M059J (cell line): ENCODE data around the gene POLN. TPM values are rescaled to one million over a fixed set of nuclear protein-coding genes. Genes with fewer than 3 reads are reported as not detected.
A peak's percentile ranks its signal among the peaks of the same experiment; 100 is the strongest.

ENCODE experiments used
- DNase-seq: peaks from one replicate; pipeline ENCODE4 v3.0.0-alpha.2; 2012; ENCODE audit warnings: low read depth
- total RNA-seq: library from RNA; depleted of rRNA; stranded (reverse); fragments of >200 nt; shearing (Covaris generic); gene quantifications from 2 replicates; pipeline ENCODE4 v1.2.3, GENCODE V29; 2014

Gene POLN
- total RNA-seq, 1 experiment from 2014 or later: 0.44 TPM

DNA sequence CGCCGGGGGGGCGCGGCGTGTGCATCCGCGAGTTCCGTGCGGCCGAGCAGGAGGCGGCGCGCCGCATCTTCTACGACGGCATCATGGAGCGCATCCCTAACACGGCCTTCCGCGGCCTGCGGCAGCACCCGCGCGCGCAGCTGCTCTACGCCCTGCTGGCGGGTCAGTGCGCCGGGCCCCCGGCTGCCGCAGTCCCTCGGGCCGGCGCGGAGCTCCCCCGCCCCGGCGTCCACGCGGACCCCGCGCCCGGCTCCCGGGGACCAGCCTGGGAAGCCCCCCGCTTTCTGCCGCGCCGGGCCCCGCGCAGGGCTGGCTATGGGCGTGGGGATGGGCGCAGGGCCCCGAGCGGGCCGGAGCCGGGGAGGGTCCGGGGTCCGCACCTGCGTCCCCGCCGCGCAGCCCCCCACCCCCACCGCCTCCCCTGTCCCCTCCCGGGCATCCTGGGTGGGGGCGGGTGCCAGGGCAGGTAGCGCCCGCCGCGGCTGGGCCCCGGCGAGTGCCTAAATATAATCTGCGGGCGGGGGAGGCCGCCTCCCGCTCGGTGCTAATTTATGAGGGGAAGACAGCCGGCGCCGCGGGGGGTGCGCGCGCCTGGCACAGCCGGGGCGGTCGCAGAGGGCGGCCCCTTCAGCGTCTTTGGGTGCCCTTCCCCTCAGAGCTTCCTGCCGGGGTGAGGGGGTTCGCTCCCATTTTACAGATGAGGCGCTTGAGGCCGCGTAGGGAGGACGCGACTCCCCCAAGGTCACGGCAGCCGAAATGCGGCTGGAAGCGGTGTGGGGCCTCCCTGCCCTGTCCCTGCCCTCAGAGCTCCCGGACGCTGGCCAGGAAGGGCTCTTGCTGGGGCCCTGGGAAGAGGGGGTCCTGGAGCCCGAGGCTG, 182.0 kb downstream of the POLN start:
- DNase-seq: no peak

DNA sequence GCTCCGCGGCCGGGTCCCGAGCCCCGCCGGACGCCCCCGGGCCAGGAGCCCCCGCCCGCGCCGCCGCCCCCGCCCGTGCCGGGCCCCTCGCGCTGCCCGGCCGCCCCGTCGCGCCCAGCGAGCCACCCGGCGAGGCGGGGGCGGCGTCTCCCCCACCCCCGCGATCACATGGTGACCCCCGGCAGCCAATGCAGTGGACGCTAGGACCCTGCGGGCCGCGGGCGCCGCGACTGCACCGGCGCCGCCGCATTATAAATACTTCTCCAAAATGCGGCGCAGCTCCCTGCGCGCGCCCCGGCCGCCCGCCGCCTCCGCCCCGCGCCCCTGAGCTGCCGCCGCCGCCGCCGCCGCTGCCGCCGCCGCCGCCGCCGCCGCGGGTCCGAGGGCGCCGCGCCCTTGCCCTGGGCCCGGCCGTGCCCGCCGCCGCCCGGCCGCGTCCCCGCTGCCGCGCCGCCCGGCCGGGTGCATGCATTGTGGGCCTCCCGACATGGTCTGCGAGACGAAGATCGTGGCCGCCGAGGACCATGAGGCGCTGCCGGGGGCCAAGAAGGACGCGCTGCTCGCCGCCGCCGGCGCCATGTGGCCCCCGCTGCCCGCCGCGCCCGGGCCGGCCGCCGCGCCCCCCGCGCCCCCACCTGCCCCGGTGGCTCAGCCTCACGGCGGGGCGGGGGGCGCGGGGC, 182.7 kb downstream of the POLN start, which contains the start of gene NAT8L:
TSS of gene NAT8L (plus strand) at position 282 of the 680 bp plus-strand sequence. CDS start at position 467, 185 bp downstream.
- DNase-seq: no peak

DNA sequence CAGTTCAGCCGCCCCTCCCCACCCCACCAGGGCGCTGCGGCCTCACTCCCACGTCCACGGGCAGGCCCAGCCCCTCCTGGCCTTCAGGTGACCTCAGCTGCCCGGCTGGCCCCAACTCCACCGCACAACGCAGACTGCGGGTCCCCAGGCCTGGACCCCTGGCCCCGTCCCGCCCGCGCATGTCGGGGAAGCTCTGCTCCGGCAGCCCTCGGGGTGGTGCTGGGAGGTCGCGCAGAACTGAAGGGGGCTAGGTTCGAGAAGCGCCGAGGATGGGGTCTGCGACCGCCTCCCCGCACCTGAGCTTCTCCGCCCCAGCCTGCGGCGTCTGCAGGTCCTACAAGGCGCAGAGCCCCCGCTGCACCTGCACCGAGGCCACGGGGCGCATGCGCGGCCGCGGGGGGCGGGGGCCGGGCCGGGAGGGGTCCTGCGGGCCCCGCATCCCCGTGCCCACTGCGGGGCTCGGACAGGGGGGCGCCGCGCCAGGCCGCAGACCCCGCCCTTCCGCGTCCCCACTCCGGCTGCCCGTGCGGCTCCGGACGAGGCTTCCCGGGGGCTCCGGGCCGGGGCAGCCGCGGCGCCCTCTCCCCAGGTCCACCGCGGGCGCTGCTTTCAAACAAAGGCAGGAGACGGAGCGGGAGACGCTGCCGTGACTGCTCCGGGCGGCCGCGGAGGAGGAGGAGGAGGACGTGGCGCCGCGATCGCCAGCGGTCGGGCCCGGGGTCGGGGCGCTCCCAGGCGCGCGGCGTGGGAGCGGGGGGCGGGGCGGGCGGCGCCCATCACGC, 183.5 kb downstream of the POLN start:
- no peak for DNase-seq

DNA sequence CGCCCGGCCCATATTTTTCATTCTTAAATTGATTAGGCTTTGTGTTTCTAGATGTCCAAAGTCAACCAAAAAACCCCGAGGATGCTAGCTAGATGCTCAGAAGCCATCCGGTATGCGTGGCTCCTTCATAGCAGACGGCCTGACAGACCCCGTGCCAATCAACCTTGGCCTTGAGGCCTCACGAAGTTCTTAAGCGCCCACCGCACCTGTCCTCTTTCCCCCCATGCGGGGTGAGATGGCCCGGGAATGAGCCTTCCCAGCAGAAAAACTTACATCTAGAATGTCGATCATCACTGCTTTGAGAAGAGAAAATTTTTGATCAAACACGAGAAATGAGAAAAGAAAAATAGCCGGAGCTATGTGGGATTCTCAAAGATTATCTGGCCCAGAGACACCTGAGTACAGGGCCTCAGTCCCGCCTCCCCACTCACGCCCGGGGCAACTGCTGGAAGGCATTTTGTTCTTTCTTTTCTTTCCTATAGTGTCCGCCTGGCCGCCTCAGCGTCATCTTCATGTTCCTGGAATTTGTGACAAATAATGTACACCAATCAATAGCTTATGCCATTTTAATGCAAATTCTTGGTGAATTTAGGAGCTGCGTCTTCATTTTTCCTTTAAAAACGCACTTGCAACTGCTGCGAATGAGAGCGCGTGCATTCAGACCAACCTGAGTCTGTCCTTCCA, 184.4 kb downstream of the POLN start:
- no peak for DNase-seq

DNA sequence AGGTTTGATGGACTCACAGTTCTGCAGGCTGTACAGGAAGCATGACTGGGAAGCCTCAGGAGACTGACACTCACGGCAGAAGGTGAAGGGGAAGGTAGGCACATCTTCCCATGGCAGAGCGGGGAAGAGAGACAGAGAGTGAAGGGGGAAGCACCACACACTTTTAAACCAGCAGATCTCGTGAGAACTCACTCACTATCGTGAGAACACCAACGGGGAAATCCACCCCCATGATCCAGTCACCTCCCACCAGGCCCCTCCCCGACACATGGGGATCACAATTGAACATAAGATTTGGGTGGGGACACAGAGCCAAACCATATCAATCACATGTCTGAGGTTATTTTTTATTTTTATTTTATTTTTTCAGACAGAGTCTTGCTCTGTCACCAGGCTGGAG, 187.7 kb downstream of the POLN start:
- DNase-seq: no peak

DNA sequence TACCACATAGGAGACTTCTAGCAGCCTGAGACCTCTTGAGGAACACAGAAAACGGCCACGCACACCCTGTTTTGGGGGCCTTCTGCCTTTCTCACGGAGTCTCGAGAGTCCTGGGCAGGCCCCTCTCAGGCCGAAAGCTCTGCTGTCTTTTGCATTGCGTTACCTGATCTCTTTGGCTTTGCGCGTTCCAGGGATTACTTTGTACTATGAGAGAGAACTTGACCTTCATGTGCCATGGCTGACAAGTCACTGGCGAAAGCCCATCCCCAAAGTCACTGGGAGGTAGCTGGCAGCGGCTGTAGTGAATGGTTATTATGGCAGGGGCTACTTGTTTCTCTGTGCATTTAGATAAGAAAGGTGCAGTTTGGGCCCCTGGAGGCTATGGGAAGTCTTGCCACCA, 190.8 kb downstream of the POLN start:
- no peak for DNase-seq

DNA sequence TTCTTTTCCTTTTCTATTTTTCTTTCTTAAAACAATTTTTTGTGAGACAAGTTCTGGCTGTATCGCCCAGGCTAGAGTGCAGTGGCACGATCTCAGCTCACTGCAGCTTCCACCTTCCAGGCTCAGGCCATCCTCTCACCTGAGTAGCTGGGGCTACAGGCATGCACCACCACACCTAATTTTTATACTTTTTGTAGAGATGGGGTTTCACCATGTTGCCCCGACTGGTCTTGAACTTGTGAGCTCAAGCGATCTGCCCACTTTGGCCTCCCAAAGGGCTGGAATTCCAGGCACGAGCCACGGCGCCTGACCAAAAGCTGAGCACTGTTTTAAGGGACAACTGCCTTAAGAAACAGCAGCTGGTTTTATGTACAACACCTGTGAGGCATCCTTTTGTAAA, 192.1 kb downstream of the POLN start:
- no peak for DNase-seq

DNA sequence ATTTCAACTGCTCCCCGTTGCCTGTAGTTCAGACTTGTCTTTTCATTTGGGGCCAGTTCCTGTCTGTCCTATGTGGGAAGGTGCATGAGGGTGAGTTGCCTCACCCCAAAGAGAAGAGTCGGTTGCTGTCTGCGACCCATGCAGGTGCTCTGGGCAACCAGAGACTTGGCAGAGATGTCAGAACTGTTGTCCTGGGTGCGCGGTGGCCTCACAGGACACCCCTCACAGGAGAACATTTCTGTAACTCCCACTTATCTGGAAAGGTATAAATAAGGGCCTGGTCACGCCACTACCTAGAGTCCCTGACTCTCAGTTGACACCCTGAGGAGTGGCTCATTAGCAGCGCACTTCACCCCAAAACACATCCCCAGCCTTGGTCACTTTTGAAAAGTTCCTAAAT, 192.5 kb downstream of the POLN start:
- no peak for DNase-seq

DNA sequence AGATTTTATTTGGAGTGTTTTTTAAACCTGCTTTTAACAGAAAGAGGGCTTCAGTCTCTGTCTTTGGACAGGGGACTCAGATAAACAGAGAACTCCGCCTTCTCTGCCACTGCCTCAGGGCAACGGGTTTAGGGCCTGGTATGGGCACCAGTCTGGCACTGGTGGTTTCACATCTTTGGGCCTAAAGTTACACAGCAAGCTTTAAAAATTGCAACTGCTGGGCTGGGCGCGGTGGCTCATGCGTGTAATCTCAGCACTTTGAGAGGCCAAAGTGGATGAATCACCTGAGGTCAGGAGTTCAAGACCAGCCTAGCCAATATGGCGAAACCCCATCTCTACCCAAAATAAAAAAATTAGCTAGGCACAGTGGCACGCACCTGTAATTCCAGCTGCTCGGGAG, 193.1 kb downstream of the POLN start:
- DNase-seq: peak; percentile 77

DNA sequence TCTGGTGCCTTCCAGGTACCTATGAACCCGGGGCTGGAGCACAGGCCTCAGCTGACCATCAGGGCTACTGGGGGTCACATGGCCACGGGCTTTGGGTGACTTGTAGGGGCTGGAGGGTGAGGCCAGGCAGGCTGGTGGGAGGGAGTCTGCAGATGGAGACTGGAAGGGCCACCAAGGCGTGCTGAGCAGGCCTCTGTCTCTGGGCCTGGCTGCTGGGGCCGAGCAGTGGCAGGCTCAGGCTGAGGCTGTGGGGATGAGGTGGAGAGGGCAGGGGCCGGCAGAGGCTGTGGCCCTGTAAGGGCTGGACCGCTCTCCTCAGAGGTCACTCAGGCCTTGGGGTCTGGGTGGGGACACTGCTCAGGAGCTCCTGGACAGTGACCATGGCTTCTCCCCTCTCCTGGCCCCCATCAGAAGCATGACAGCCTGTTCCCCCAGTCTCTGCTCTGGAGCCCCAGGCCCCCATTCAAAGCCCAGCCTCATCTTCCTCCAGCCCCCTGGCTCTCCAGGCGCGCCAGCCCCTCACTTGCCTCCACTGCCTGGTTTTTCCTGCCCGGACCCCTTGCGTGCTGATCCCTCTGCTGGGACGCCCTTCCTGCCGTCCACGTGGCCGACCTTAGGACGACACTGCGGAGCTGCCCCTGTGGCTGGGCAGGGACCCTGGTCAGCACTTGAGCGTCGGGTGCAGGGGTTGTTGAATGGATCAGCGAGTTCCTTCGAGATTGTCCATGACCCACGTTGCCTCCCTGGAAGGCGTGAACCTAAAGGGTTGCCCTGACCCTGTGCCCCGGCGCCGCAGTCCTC, 193.9 kb downstream of the POLN start:
- no peak for DNase-seq

DNA sequence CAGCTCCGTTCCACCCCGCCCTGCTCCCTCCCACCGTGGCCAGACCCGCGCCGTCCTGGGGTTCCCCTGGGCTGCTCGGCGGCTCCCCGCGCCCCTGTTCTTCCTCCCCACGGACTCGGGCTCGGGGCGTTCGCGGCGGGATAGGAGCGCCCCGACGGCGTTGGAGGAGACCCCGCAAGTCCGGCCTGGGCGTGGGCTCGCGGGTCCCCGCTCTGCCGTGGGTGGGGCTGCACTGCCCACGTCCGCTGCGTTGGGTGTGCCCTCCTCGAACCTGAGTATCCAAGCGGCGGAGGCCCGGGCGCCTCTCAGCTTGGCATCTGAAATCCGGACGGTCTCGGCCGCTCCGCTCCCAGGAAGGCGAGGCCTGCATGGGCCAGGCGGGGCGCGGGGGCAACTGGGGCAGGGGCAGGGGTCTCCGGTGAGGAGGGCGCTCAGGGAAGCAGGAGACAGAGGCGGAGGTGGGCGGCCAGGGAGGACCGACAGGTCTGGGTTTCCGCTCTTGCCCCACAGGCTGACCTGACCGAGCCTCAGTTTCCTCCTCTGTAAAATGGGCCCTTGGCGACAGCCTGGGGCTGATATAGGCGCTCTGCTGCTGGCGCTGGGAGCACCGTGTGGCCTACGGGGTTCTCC, 194.8 kb downstream of the POLN start:
- no peak for DNase-seq

DNA sequence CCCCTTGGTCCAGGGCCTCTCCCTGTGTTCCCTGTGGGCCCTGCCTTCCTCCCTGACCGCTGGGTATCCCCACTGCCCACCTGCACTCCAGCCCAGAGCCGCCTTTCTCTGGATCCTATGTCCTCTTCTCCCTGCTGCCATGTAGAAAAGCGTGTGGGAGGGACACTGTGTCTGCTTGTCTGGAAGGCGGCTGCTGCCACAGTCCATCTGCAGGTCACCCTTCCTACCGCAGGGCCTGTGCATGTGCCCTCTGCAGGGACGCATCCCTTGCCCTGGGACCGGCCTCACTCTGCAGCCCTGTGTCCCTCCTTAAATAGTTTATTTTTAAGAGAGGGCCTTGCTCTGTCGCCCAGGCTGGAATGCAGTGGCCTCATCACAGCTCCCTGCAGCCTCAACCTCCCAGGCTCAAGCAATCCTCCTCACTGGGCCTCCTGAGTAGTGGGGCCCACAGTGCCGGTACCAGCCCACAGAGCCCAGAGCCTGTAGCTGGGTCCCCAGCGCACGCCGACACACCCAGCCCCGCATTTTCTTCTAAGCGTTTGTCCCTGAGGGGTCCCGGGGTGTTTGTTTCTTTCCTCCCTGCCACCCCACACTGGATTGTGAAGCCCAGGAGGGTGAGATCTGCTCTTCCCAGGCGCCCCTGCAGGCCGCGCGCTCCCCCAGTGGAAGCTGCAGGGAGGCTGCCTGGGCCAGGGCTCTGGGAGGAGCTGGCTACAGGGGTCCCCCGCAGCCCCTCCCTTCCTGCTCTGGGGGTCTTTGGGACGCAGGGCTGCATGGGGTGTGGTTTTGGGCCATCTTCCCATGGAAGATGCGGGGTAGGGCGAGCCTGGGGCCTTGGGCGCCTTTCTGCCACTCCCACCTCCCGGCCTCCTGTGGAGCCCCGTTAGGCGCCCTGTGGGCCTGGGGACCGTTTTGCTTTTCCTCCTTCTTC, 195.6 kb downstream of the POLN start:
- DNase-seq: no peak

DNA sequence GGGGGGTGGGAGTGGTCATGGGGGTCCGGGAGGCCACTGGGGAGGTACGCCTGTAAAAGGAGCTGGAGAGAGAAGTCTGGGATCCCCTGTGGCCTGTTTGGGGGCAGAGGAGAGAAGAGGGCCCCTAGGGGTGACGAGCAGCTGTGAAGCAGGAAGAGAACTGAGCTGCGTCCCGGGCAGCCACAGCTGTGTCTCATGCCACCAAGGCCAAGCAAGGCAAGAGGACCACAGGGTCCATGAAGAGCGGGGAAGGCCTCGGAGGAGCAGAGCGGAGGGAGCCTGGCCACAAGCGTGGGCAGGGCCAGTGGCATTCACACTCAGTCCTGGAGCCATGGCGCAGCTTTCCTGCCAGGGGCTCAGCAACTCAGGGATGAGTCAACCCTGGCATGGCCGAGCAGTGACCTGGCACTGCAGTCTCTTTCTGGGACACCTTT, 196.4 kb downstream of the POLN start:
- DNase-seq: peak; percentile 81

DNA sequence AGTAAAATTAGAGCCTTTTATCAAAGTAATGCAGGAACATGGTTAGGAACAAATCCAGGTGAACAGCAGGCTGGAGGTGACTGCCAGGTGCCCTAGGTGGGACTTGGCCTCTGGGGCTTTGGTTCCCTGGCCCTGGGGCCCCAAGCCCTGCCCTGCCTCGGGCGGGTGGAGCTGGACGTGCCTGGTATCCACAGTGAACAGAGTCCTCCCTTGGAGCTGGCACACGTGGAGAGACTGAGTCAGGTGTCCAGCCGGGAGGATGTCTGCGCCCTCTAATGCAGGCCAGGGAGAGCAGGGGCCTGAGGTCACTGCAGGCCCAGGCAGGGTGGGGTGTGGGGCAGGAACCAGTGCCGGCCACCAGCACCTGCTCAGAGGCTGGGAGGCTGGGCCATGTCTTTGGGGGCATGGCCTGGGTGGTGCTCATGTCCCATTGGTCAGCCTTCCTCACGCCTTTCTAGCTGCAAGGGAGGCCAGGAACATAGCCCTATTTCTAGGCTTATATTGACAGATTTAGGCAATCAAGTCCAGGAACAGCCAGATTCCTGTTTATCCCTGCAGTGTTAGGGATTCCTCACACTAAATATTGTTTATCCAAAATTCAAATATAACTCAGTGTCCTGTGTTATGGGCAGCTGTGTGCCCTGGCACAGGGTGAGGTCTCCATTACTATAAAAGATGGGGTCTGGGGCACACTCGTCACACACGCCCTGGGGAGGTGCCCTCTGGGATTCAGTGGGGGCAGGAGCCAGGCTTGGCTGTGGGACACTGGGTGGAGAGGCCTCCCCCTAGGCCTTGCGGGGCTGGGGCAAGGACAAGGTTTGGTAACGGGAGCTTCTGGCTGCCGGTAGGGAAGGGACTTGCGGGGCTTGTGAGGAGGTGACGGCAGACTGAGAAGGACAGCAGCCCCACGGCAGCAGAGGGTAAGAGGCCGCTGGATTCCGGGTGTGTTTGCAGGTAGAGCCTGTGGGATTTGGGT, 197.1 kb downstream of the POLN start:
- no peak for DNase-seq

DNA sequence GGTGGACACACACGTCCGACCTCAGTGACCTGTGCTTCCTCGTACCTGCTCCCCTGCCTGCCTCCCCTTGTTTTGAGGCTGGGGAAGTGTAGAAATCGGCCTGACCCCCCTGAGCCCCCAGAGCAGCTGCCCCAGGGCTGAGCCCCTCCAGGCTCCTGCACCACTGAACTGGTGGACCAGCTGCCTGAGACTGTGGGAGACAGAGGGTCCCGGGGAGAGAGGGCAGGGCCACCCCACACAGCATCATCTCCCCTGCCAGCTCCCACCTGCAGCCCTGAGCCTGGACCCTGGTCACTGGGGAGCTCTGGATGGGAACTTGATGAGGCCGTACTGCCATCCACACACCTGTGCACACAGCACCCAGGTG, 197.8 kb downstream of the POLN start:
- no peak for DNase-seq

DNA sequence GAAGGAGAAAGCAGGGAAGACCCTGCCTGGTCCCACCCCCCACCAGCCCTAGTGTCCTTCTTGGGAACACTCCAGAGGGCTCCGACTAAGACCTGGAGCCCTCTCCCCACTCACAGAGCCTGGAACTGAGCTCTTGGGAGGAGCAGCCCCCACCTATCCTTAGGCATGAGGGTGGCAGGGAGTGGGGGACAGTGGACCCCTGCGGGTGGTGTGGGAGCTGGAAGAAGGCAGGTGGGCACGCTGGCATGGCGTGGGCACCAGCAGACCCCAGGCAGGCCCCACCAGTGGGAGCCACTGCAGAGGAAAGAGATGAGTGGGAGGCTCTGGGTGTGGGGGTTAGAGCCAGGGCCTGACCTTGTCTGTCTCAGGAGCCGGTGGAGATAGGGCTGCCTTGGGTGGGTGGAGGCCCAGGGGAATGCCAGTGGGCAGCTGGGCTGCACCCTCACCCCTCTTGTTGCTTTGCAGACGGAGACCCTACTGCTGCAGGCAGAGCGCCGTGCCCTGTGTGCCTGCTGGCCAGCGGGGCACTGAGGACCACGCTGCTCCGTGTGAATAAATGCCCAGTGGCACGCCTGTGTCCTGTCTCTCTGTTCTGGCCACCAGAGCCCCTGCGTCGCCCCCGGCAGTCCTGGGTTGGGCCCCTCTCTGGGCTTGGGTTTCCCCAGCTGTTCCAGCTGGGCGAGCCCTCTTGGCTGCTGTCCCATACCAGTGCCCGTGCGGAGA, 198.4 kb downstream of the POLN start:
- no peak for DNase-seq

DNA sequence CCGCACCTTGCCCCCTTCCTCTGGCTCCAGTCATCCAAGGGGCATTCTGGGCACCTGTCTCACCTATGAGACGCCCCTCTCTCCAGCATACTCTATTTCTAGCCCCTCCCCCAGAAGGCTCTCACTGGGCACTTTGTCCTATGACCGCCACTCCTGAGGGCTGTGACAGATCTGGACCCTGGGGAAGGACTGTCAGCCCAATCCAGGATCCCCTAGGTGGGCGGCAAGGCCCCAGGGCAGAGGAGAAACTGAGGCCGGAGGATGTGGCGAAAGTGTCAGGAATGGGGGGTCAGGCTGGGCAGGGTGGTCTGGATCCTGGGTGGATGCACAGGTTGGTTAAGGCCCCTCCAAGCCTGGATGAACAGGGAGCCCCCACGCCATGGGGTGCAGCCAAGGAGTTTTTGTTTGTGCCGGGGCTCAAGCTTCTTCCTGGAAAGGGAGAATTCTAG, 198.9 kb downstream of the POLN start:
- no peak for DNase-seq
